ENCODE data around the gene KIAA1217. TPM values are rescaled to one million over a fixed set of nuclear protein-coding genes. Genes with fewer than 3 reads are reported as not detected.

The KIAA1217 gene
- total and polyA plus RNA-seq, 12 donors = 6.9 to 49.5 (median 38.4) TPM

- Histone ChIP-seq H3K9me3 (no peaks in the 10 kb centered on the region), H3K36me3 (peaks cover 0 to 1% (median 0%) of the 10 kb centered on the region in 9 donors), H3K27ac (peak overlapping the region in 8 of 10 donors; percentile 15 to 81 (median 70)), H3K4me1 (peaks cover 7 to 74% (median 38%) of the 10 kb centered on the region in 9 donors), H3K4me3 (peak overlapping the region in 9 of 10 donors; percentile 16 to 53 (median 47)), H3K27me3 (no peaks in the 10 kb centered on the region)
- WGBS, 2 donors = 11 to 19% methylated on average over 3 of the region's 3 CpGs
- intact Hi-C loops (cut with DNase I) = loop anchor here in 1 of 10 donors (10.0 kb wide), 1 partner anchor 55 kb away; no protein-coding TSS in a partner anchor
- no peak for DNase-seq
- TF ChIP-seq CTCF (IDR thresholded peaks at IDR 0.05) = no peak
- no peak for ATAC-seq
These were observed 240.9 kb downstream of the KIAA1217 start for GRCh38 chr10:24449769-24450310.

GRCh38 chr10:24451325-24451820 is 242.4 kb downstream of the KIAA1217 start:
- Histone ChIP-seq H3K27me3 (no peaks in the 10 kb centered on the region), H3K4me3 (peak overlapping the region in 6 of 10 donors; percentile 41 to 53 (median 50)), H3K36me3 (no peaks in the 10 kb centered on the region), H3K27ac (peak overlapping the region in 7 of 10 donors; percentile 23 to 78 (median 66)), H3K9me3 (no peaks in the 10 kb centered on the region), H3K4me1 (peaks cover 7 to 87% (median 49%) of the 10 kb centered on the region in 9 donors)
- TF ChIP-seq CTCF (IDR thresholded peaks at IDR 0.05) = no peak
- intact Hi-C loops (cut with DNase I) = loop anchor here in 1 of 10 donors (10.0 kb wide), 1 partner anchor 57 kb away; no protein-coding TSS in a partner anchor
- DNase-seq (no peak), ATAC-seq (peak in 4 of 8 donors; percentile 18 to 36 (median 29))
- WGBS, 2 donors = 68 to 71% methylated on average over 4 of the region's 4 CpGs

GRCh38 chr10:24452030-24452429 is 243.1 kb downstream of the KIAA1217 start:
- ATAC-seq (no peak), DNase-seq (no peak)
- no peaks in the 10 kb centered on the region for H3K9me3 ChIP-seq
- H3K36me3 ChIP-seq = no peaks in the 10 kb centered on the region
- WGBS, 2 donors = 90 to 98% methylated on average over 8 of the region's 8 CpGs
- H3K4me1 ChIP-seq = peaks cover 7 to 86% (median 54%) of the 10 kb centered on the region in 9 donors
- TF ChIP-seq CTCF (IDR thresholded peaks at IDR 0.05) = no peak
- no peak overlapping the region for H3K4me3 ChIP-seq
- H3K27me3 ChIP-seq = no peaks in the 10 kb centered on the region
- peak overlapping the region in 2 of 10 donors; percentile 23 to 78 for H3K27ac ChIP-seq
- intact Hi-C loops (cut with DNase I) = loop anchor here in 1 of 10 donors (10.0 kb wide), 1 partner anchor 57 kb away; no protein-coding TSS in a partner anchor

- no peak for ATAC-seq
- H3K4me3 ChIP-seq = no peak overlapping the region
These were observed 244.5 kb downstream of the KIAA1217 start for GRCh38 chr10:24453404-24453830.

More at GRCh38 chr10:24453404-24453830, 244.5 kb downstream of the KIAA1217 start:
- DNase-seq = no peak
- Histone ChIP-seq H3K9me3 (no peaks in the 10 kb centered on the region), H3K4me1 (peaks cover 5 to 89% (median 55%) of the 10 kb centered on the region in 9 donors), H3K27ac (peak overlapping the region in 4 of 10 donors; percentile 8 to 50 (median 36)), H3K36me3 (no peaks in the 10 kb centered on the region), H3K27me3 (no peaks in the 10 kb centered on the region)
- TF ChIP-seq CTCF (IDR thresholded peaks at IDR 0.05) = no peak
- intact Hi-C loops (cut with DNase I) = loop anchor here in 1 of 10 donors (10.0 kb wide), 1 partner anchor 59 kb away; no protein-coding TSS in a partner anchor

Measured in heart right ventricle (tissue), 16 donors.